Measurements from ENCODE around the gene PALD1.

The PALD1 gene

GRCh38 chr10:70615784-70616522 is 137.4 kb downstream of the PALD1 start:
- no peak for DNase-seq

- DNase-seq, result no peak
These were observed 138.2 kb downstream of the PALD1 start for GRCh38 chr10:70616761-70617160.

All from central memory CD4-positive, alpha-beta T cell (primary cell).